DMS79 (cell line): Measurements from ENCODE around the gene GPR176.

Experiments
- DNase-seq: peaks from one replicate; lab custom pipeline; 2025; lab: John Stamatoyannopoulos, UW

Gene GPR176

GRCh38 chr15:39783244-39783820 is 136.7 kb downstream of the GPR176 start:
- no peak for DNase-seq

- DNase-seq: peak; percentile 72
Measured at GRCh38 chr15:39782441-39783138, 137.5 kb downstream of the GPR176 start, which contains the start of gene FSIP1. Gene FSIP1, minus strand, starts transcription at chr15:39782841. Its CDS starts 6,317 bp downstream, at chr15:39776524.

GRCh38 chr15:39781967-39782302 is 138.1 kb downstream of the GPR176 start:
- no peak for DNase-seq

GRCh38 chr15:39781147-39781966 is 138.7 kb downstream of the GPR176 start:
- no peak for DNase-seq

GRCh38 chr15:39778021-39778420 is 142.0 kb downstream of the GPR176 start:
- no peak for DNase-seq

GRCh38 chr15:39777496-39777895 is 142.6 kb downstream of the GPR176 start:
- DNase-seq: no peak

GRCh38 chr15:39776068-39776467 is 144.0 kb downstream of the GPR176 start:
- no peak for DNase-seq

GRCh38 chr15:39774688-39775267 is 145.3 kb downstream of the GPR176 start:
- no peak for DNase-seq

- DNase-seq: no peak
Measured at GRCh38 chr15:39770748-39771689, 149.0 kb downstream of the GPR176 start.

GRCh38 chr15:39767921-39768320 is 152.1 kb downstream of the GPR176 start:
- no peak for DNase-seq

GRCh38 chr15:39761006-39761405 is 159.1 kb downstream of the GPR176 start:
- no peak for DNase-seq

- DNase-seq: peak; percentile 4
Measured at GRCh38 chr15:39756806-39757522, 163.1 kb downstream of the GPR176 start.

GRCh38 chr15:39752991-39753390 is 167.1 kb downstream of the GPR176 start:
- no peak for DNase-seq

GRCh38 chr15:39752246-39752645 is 167.8 kb downstream of the GPR176 start:
- no peak for DNase-seq
